GM19023 (cell line): Measurements from ENCODE around the gene UGCG.
"Not testable (repeated sequence)": the region's sequence is repeated elsewhere in the genome, so short reads cannot be mapped to it uniquely, and the experiment has no call there.

Experiments used
- ATAC-seq: cut with Tn5 transposase; IDR thresholded peaks from one replicate; pipeline ENCODE4 v1.9.1; 2021; ENCODE audit warnings: mild to moderate bottlenecking, moderate library complexity; ENCODE audit not compliant: unreplicated experiment

UGCG gene

DNA sequence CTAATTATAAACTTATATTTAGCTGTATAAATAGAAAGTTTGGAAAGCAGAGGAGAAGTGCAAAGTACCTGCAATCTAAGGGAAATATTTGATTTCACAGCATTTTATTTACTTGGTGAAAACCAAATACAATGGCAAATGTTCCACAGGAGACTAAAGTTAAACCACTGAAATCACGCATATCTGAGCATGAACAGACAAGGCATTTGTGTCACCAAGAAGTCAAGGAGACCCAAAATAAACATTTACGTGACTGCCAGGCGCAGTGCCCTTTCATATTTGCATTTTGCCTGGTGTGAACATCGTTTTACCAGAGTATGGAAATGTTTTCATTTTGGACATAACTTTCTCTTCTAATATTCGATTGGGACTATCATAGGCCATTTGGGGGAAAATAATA lies 20.6 kb downstream of the UGCG start:
- ATAC-seq: no peak

DNA sequence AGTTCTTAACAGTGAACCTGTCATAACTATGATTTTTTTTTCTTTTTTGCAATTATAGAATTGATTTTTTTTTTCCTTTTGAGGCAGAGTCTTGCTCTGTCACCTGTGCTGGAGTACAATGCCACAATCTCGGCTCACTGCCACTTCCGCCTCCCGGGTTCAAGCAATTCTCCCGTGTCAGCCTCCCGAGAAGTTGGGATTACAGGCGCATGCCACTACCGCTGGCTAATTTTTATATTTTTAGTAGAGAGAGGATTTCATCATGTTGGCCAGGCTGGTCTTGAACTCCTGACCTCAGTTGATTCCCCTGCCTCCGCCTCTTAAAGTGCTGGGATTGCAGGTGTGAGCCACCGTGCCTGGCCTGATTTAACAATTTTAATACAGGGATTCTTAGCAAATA lies 21.4 kb downstream of the UGCG start:
- no peak for ATAC-seq

DNA sequence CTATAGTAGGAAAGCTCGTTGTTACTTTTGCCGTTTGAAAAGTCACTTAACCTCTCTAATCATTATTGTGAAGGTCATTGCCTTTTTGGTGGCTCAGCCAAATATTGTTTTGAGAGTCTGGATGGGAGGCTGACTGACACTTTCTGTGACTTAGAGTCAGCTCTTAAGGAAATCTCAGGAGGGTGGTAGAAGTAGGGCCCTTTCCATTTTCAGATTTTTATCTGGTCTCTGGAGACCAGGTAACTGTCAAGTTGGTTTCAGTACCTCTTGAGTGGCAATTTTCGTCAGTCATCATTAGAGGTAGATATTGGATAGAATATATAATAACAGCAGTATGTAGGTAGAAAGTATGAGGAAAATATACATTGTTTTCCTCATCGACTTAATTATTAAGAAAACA lies 23.3 kb downstream of the UGCG start:
- ATAC-seq: no peak

DNA sequence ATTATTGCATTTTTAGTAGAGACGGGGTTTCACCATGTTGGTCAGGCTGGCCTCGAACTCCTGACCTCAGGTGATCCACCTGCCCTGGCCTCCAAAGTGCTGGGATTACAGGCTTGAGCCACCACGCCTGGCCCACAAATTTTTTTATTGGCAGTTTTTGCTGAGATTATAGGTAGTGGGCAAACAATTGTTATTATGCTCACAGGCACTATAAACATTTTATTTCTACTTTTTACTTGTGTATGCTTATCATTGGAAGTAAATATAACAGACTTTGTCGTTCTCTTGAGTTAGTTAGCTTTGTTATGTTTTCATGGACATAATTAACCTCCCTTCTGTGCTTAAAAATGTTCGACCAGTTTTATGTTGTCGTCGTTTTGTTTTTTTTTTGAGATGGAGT lies 23.9 kb downstream of the UGCG start:
- ATAC-seq: no peak

DNA sequence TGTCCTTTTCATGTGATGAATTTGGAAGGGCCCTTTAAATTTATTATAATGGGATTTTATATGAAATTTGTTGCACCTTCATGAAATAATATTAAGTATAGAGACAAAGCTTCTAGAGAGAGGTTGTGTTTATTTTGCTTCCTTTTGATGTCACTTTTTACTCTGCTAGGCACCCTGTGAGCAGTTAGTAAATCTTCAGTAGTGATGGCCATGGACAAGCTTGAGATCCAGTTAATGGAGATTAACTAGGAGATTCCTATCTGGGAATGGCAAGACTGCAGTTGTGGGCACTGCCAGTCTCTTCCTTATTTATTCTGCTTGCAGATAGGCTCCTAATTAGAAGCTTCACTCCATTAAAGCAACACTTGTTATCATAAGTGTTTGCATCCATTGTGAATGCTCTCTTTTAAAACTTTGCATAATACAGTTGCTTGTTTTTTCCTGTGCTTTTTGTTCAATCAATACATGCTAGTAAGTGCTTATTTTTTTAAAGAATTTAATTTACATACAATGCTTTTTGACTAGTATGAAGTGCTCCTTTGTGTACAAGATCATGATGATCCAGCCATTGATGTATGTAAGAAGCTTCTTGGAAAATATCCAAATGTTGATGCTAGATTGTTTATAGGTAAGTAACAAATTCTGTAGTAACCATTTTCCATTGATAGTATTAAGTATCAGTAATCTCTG lies 25.9 kb downstream of the UGCG start:
- no peak for ATAC-seq

DNA sequence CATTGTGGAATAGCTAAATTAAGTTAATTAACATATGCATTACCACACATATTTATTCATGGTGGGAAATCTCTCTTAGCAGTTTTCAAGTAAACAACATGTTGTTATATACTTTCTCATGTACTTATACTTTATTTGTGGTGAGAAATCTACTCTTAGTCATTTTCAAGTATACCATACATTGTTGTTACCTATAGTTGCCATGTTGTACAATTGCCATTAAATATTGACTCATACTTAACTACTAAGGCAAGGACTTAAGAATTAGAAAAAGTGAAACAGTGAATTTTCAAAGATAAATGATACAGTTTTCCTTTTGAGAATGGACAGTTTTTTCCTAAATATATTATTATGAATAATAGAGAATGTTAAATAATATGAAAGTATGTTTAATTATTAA lies 27.7 kb downstream of the UGCG start:
- ATAC-seq: no peak

DNA sequence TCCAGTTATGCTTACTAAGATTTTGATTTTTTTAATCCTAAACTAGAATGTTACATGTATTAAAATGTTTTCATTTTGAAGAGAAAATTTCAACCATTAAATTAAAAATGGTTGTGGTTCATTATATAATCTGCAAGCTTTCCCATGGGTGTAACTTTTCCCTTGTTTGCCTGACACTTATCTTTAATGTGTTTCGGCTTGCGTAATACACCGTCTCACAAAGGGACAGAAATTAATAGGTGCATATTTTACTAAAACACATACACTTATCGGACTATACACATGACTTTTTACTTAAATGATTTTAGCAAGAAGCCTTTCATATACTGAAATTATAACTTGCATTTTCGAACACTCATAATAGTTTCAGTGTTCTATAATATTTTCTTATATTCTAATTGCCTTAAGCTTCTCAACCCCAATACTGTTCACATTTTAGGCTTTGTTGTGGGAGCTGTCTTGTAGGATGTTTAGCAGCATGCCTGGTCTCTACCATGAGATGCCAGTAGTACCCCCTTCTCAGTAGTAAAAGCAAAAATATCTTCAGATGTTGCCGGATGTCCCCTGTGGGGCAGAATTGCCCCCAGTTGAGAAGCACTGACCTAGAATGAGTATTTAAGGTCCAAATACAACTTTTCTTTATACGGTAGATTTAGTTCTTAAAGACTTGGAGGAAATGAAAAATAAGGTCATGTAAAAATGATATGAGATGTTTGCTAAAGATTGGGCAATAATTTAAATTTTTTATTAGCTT lies 28.6 kb downstream of the UGCG start:
- no peak for ATAC-seq

DNA sequence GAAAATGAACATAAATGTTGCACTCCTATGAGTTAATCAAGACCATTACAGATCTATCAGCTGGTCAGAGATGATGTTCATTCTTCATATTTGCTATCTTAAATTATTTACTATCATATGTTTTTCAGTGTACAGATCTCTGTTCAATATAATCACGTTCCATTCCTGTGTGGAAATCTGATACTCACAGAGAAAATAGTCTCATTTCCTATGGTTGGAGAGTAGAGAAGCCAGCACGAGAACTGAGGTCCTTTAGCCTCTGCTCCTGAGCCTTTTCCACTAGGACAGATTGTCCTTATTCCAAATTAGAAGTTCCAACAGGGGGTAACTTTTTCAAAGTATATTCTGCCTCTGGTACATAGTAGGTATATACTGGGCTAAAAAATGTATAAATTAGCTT lies 29.2 kb downstream of the UGCG start:
- no peak for ATAC-seq

DNA sequence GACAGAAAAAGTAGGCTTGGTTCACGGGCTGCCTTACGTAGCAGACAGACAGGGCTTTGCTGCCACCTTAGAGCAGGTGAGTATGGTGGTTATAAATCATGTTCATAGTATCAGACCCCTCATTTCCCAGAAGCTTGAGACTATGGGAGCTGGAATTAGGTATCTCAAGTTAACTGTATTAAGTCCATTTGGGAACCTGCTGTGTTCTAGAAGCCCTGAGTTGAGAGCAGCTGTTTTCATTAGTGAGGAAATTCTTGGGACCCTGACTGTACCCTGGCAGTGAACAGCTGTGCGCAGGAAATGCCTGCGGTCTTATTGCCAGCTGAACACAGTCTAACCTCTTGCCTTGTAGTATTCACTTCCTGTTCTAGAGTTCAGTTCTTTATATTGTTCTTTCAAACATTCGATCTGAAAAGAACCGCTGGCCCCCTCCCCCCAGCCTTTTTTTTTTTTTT lies 29.8 kb downstream of the UGCG start:
- peak; percentile 100 for ATAC-seq

DNA sequence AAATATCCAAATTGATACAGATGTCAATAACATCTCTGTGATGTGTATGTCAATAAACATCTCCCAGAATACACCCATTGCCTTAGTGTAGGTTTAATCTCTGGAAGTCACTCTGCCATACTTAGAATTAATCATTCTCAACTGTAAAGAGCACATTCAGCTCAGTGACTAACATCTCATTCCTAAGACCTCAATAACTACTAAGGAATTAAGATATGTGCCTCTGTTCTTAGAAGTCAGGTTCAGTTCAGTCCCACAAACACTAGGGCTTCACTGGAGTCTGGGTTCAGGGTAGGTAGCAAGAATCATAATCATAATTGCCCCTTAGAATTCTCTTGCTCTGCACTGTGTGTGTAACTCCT lies 31.7 kb downstream of the UGCG start:
- ATAC-seq: no peak

DNA sequence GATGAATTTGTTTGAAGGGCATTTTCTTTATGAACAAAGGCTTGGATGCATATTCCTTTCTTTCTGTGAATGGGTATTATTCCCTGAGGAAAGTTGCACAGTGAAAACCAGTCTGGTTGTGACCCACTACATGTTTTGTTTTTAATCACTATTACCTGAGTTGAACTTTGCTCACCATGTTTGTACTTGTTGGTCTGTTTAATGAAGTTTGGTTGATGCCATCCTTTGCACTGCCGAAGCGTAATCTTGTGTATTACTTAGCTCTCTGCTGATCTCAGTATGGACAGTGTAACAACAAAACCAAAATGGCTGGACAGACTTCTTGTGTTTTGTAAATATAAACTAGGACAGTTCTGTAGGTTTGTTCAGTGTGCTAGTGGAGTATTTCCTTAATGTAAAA lies 38.1 kb downstream of the UGCG start:
- ATAC-seq: no peak

DNA sequence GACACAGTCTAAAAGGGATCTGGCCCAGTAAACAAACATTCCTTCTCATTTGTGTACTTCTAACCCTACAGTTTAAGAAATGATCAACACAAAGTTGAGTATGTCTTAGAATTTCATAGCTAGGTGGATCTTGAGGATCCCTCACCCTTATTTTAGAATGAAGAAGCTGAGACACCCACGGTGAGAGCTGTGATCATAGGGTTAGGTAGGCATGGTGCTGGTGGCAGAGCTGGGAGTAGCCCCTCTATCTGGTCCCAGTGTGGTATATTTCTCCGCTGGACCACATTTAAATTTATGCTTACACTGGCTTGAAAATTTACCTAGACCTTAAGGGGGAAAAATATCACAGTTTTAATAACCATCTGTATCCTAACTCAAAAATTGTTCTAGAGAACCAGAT lies 39.8 kb downstream of the UGCG start:
- no peak for ATAC-seq

DNA sequence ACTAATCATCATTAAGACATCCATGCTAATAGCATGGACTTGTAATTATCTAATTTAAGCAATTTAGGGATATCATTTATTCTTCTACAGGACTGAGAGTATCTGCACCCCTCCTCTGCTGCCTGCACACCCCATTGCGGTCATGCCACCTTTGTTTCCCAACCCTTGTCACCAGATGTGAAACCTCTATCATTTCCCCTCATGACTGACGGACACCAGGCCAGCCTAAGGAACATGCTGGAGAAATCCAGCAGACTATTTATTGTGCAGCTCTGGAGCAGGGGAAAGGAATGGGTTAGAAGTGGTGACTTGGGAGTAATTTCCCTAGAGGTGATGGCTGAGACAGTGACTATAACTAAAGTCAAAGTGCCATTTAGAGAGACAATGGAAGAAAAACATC lies 40.7 kb downstream of the UGCG start:
- ATAC-seq: no peak

DNA sequence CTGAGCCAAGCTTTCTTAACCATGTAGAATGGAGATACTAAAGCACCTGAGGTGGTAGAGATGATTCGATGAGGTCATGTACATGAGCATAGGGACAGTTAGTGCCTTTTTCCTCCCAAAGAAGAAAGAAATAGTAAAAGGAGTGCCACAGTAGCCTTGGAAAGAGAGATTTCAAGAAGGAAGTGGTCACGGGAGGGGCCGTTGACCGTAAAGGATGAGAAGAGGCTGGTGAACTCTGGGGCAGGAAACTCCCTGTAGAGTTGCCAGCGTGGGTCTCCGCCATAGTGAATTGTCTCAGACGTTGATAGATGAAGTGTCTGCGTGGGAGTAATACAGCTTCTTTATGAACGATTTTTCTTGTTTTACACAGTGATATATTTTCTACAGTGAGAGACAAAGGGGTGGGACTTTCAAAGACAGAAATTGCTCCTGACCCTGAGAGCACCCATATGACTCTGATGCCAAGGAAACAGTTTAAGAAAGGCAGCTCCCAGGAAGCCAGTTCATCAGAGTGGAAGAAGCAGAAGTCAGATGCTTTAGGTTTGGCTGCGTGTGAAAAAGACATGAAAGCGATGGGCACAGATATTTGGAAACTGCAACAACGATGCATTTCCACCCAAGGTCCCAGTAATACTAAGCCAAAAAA lies 41.3 kb downstream of the UGCG start:
- ATAC-seq: peak; percentile 70

DNA sequence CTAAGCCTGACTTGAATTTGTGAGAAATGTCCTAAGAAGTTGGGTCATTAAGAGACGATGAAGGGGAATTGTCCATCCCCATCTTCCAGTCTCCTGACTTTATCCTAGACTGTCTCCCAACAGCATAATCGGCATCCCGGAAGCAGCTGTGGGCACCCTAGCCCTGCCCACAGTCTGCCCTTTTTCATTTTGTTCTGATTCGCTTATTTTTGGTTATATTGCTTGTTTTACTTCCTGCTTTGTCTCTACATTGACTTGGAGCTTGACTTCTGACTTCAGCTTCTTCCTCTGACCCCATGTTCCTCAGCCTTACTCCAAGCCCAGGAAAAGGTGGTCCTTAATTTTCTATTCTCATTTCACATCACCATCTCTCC lies 41.8 kb downstream of the UGCG start:
- no peak for ATAC-seq

DNA sequence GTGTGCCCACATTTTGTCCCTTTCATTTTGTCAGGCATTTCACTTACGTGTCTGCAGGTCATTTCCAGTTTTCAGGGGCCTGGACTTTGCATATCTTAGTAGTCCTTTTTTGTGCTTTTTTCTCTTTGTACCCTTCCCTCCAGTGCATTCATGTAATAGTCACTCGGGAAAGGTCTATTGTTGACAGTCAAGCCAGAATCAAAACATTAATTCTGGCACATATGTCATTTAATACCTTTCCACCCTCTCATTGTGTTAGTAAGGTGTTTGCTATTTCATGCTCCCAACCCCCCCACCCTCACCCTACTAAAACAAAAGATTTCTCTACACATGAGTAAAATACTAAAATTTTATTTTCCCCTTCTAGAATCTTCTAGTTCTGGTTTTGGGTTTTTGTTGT lies 42.7 kb downstream of the UGCG start:
- no peak for ATAC-seq

DNA sequence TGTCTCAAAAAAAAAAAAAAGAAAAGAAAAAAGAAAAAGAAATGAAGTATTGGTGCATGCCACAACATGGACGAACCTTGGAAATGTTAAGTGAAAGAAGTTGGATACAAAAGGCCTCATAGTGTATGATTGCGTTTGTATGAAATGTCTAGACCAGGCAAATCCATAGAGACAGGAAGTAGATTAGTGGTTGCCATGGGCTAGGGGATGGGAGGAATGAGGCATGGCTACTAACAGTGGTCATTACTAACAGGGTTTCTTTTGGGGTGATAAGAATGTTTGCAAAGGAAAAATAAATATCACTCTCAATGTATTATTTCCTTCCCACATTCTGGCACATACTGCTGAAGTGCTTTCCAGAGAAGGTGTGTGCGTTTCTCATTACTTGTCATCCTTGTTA lies 44.1 kb downstream of the UGCG start:
- no peak for ATAC-seq

DNA sequence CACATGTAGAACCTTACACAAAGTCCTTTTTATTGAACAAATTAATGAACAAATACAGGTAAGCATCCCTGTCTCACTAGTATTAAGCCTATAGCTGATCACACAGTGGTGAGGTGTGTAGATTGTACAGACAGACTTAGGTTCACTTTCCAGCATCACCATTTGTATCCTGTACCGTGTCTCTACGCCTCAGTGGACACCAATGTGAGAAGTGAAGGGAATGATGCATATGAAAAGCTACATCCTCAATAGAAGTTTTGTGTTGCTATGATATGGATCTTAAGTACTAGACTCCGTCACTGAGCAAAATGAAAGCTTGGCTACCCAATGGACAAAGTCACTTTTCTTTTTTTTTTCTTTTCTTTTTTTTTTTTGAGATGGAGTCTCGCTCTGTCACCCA lies 46.6 kb downstream of the UGCG start:
- ATAC-seq: no peak

DNA sequence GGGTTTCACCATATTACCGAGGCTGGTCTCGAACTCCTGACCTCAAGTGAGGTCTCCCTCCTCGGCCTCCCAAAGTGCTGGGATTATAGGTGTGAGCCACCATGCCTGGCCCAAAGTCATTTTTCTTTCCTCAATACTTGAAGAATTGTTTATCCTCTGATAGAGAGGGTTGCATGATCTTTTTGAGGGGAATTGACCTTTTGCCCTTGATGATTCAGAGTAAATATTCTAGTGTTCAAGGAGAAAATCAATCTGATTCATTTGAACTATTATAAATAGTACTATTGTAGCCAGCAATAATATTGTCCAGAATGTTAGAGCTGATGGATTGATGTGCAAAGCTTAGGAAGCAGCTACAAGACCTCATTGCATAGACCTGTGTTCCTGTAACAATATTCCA lies 47.1 kb downstream of the UGCG start:
- ATAC-seq: no peak

DNA sequence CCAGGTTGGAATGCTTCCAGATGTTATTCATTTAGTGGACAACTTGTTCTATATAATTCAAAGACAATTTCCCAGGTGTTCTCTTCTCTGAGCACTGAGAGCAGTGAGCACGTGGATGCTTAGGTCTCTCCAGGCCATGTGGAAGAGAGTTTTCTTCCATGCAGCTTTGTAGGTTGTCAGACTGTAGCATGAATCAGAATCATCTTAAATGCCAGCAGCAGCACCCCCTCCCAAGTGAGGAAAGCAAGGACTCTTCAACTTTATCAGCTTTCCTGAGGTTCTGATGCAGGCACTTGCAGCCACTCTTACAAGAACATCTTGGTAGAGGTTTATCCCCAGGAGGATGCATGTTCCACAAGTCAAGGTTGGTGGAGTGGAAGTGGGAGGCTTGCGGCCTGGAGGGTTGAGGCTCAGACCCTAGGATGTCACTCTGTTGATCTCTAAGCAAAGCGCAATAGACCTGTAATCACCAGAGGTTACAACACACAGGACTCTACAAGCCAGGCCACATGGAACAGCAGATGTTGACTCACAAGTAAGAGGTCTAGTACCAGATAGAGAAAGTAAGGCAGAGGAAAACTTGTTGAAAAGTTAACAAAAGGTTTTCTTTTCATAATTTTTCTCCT lies 47.7 kb downstream of the UGCG start:
- ATAC-seq: no peak

DNA sequence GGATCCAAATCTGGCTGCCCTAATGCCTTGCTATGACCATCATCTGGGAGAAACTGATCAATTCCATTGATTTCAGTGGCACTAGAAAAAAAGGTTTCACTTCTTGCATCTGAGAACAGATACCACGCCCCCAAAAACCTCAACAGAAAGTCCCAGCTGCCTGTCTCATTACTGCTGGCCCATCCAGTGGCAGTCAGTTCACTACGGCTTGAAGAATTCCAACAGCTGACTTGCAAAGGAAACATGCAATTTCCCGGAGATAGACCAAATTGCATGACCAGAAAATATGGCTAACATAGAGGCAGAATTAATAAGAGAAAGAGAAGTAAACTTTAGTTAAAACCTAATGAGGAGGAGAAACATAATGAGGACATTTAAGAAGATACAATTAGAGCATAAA lies 48.6 kb downstream of the UGCG start:
- ATAC-seq: peak; percentile 69

DNA sequence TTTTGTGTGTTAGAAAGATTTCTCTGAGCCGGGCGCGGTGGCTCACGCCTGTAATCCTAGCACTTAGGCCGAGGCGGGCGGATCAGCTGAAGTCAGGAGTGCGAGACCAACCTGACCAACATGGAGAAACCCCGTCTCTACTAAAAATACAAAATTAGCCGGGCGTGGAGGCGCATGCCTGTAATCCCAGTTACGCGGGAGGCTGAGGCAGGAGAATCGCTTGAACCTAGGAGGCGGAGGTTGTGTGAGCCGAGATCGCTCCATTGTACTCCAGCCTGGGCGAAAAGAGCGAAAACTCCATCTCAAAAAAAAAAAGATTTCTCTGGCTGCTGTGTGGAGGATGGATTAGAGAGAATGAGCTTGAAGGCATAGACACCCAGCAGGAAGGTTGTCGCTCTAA lies 51.5 kb downstream of the UGCG start:
- not testable (repeated sequence) for ATAC-seq
